Muscle layer of duodenum (tissue), 2 donors: ENCODE measurements around the gene CAPN6.

Experiments used
- H3K27ac ChIP-seq: one replicate; pipeline ENCODE4 v1.7.0; 2013; ENCODE audit warnings: mild to moderate bottlenecking, low read length
- H3K27me3 ChIP-seq: one replicate; pipeline ENCODE4 v1.7.0; 2013; ENCODE audit warnings: low read depth, mild to moderate bottlenecking, control low read depth, low read length
- H3K36me3 ChIP-seq, 2 donors: one replicate each; pipeline ENCODE4 v1.7.0; 2013; ENCODE audit warnings: low read length in 2 of 2, control low read depth in 1 of 2, mild to moderate bottlenecking in 1 of 2; ENCODE audit not compliant: insufficient read depth in 2 of 2, control insufficient read depth in 1 of 2
- H3K4me1 ChIP-seq, 2 donors: one replicate each; pipeline ENCODE4 v1.7.0; 2013; ENCODE audit warnings: low read length in 2 of 2, mild to moderate bottlenecking in 2 of 2, control low read depth in 1 of 2, moderate library complexity in 1 of 2; ENCODE audit not compliant: insufficient read depth in 2 of 2, control insufficient read depth in 1 of 2
- H3K4me3 ChIP-seq, 2 donors: one replicate each; pipeline ENCODE4 v1.7.0; 2013; ENCODE audit warnings: low read length in 2 of 2, low read depth in 1 of 2, mild to moderate bottlenecking in 1 of 2
- H3K9me3 ChIP-seq, 2 donors: one replicate each; pipeline ENCODE4 v1.7.0; 2013; ENCODE audit warnings: low read length in 2 of 2, control low read depth in 1 of 2, mild to moderate bottlenecking in 1 of 2; ENCODE audit not compliant: control insufficient read depth in 1 of 2
- donor health status: healthy.

Gene CAPN6

GRCh38 chrX:111265486-111265885 is 4.8 kb downstream of the CAPN6 start:
- no peaks in the 10 kb centered on the region for H3K27me3 ChIP-seq
- H3K36me3 ChIP-seq, result no peaks in the 10 kb centered on the region
- no peak overlapping the region for H3K4me3 ChIP-seq

GRCh38 chrX:111264385-111264784 is 5.9 kb downstream of the CAPN6 start:
- Histone ChIP-seq H3K4me3 (no peak overlapping the region), H3K36me3 (no peaks in the 10 kb centered on the region), H3K4me1 (no peaks in the 10 kb centered on the region), H3K27ac (no peak overlapping the region), H3K27me3 (no peaks in the 10 kb centered on the region), H3K9me3 (no peaks in the 10 kb centered on the region)

More at GRCh38 chrX:111265486-111265885, 4.8 kb downstream of the CAPN6 start:
- Histone ChIP-seq H3K27ac (no peak overlapping the region), H3K9me3 (no peaks in the 10 kb centered on the region), H3K4me1 (no peaks in the 10 kb centered on the region)

- H3K27ac ChIP-seq, result no peak overlapping the region
- no peaks in the 10 kb centered on the region for H3K9me3 ChIP-seq
- H3K36me3 ChIP-seq, result no peaks in the 10 kb centered on the region
- no peaks in the 10 kb centered on the region for H3K4me1 ChIP-seq
- H3K27me3 ChIP-seq, result no peaks in the 10 kb centered on the region
- no peak overlapping the region for H3K4me3 ChIP-seq
Measured at GRCh38 chrX:111262086-111262485, 8.2 kb downstream of the CAPN6 start.

- Histone ChIP-seq H3K4me1 (no peaks in the 10 kb centered on the region), H3K27me3 (no peaks in the 10 kb centered on the region), H3K9me3 (no peaks in the 10 kb centered on the region), H3K36me3 (no peaks in the 10 kb centered on the region), H3K27ac (no peak overlapping the region), H3K4me3 (no peak overlapping the region)
Measured at GRCh38 chrX:111260451-111260850, 9.8 kb downstream of the CAPN6 start.

- Histone ChIP-seq H3K36me3 (no peaks in the 10 kb centered on the region), H3K27me3 (no peaks in the 10 kb centered on the region), H3K4me1 (no peaks in the 10 kb centered on the region), H3K27ac (no peak overlapping the region), H3K9me3 (no peaks in the 10 kb centered on the region), H3K4me3 (no peak overlapping the region)
Measured at GRCh38 chrX:111259559-111259958, 10.7 kb downstream of the CAPN6 start.

- no peaks in the 10 kb centered on the region for H3K4me1 ChIP-seq
- H3K36me3 ChIP-seq, result no peaks in the 10 kb centered on the region
- no peaks in the 10 kb centered on the region for H3K9me3 ChIP-seq
- H3K27me3 ChIP-seq, result no peaks in the 10 kb centered on the region
- no peak overlapping the region for H3K4me3 ChIP-seq
- H3K27ac ChIP-seq, result no peak overlapping the region
Measured at GRCh38 chrX:111257733-111258132, 12.6 kb downstream of the CAPN6 start.

GRCh38 chrX:111254896-111255693 is 15.2 kb downstream of the CAPN6 start:
- Histone ChIP-seq H3K4me1 (no peaks in the 10 kb centered on the region), H3K36me3 (no peaks in the 10 kb centered on the region), H3K9me3 (no peaks in the 10 kb centered on the region), H3K27ac (no peak overlapping the region), H3K4me3 (no peak overlapping the region), H3K27me3 (no peaks in the 10 kb centered on the region)

- Histone ChIP-seq H3K4me3 (no peak overlapping the region), H3K27ac (no peak overlapping the region), H3K36me3 (no peaks in the 10 kb centered on the region), H3K9me3 (no peaks in the 10 kb centered on the region), H3K27me3 (no peaks in the 10 kb centered on the region), H3K4me1 (no peaks in the 10 kb centered on the region)
Measured at GRCh38 chrX:111244235-111244750, 26.0 kb downstream of the CAPN6 start.

- Histone ChIP-seq H3K4me3 (no peak overlapping the region), H3K27me3 (no peaks in the 10 kb centered on the region)
Measured at GRCh38 chrX:111216293-111216801, 53.9 kb downstream of the CAPN6 start.

GRCh38 chrX:111207851-111208250 is 62.4 kb downstream of the CAPN6 start:
- Histone ChIP-seq H3K4me3 (no peak overlapping the region), H3K9me3 (no peaks in the 10 kb centered on the region), H3K4me1 (no peaks in the 10 kb centered on the region), H3K36me3 (no peaks in the 10 kb centered on the region), H3K27ac (no peak overlapping the region), H3K27me3 (no peaks in the 10 kb centered on the region)

More at GRCh38 chrX:111216293-111216801, 53.9 kb downstream of the CAPN6 start:
- H3K27ac ChIP-seq, result no peak overlapping the region
- no peaks in the 10 kb centered on the region for H3K9me3 ChIP-seq
- H3K4me1 ChIP-seq, result no peaks in the 10 kb centered on the region
- no peaks in the 10 kb centered on the region for H3K36me3 ChIP-seq

GRCh38 chrX:111200327-111200726 is 70.0 kb downstream of the CAPN6 start:
- H3K36me3 ChIP-seq, result no peaks in the 10 kb centered on the region
- H3K4me3 ChIP-seq, result no peak overlapping the region
- no peaks in the 10 kb centered on the region for H3K27me3 ChIP-seq
- no peaks in the 10 kb centered on the region for H3K4me1 ChIP-seq
- no peaks in the 10 kb centered on the region for H3K9me3 ChIP-seq
- no peak overlapping the region for H3K27ac ChIP-seq
